Neural progenitor cell (in vitro differentiated cells): Measurements from ENCODE around the gene MT1HL1. TPM values are rescaled to one million over a fixed set of nuclear protein-coding genes. Genes with fewer than 3 reads are reported as not detected.

Experiments used
- DNase-seq: peaks from one replicate; pipeline ENCODE4 v3.0.0-alpha.2; 2016; ENCODE audit warnings: low spot score
- H2AFZ ChIP-seq: fragments of 200-600 bp; sonication (generic); replicated peaks from 2 replicates; pipeline ENCODE4 v1.6.1; 2016; ENCODE audit warnings: antibody characterized with exemption
- H3F3A ChIP-seq: fragments of 200-600 bp; sonication (generic); 2 replicates; pipeline ENCODE4 v1.6.1; 2016; ENCODE audit warnings: antibody characterized with exemption, low read depth
- H3K27ac ChIP-seq: fragments of 200-600 bp; sonication (generic); 2 replicates; pipeline ENCODE4 v1.5.1; 2016; ENCODE audit warnings: mild to moderate bottlenecking
- H3K27me3 ChIP-seq: fragments of 200-600 bp; sonication (generic); 2 replicates; pipeline ENCODE4 v1.6.1; 2016; ENCODE audit warnings: mild to moderate bottlenecking, moderate library complexity
- H3K36me3 ChIP-seq: fragments of 200-600 bp; sonication (generic); 2 replicates; pipeline ENCODE4 v1.5.1; 2016
- H3K4me1 ChIP-seq: fragments of 200-600 bp; sonication (generic); 2 replicates; pipeline ENCODE4 v1.6.1; 2016; ENCODE audit warnings: mixed run types
- H3K4me2 ChIP-seq: fragments of 200-600 bp; sonication (generic); 2 replicates; pipeline ENCODE4 v1.6.1; 2016
- H3K4me3 ChIP-seq: fragments of 200-600 bp; sonication (generic); 2 replicates; pipeline ENCODE4 v1.5.1; 2016
- H3K79me2 ChIP-seq: fragments of 200-600 bp; sonication (generic); 2 replicates; pipeline ENCODE4 v1.6.1; 2016; ENCODE audit warnings: low read depth
- H3K9ac ChIP-seq: fragments of 200-600 bp; sonication (generic); 2 replicates; pipeline ENCODE4 v1.6.1; 2016
- H3K9me3 ChIP-seq: fragments of 200-600 bp; sonication (generic); 2 replicates; pipeline ENCODE4 v1.5.1; 2016; ENCODE audit warnings: low read depth
- H4K20me1 ChIP-seq: fragments of 200-600 bp; sonication (generic); 2 replicates; pipeline ENCODE4 v1.6.1; 2016; ENCODE audit warnings: low read depth
- H3K27ac Mint-ChIP-seq: 3 replicates; pipeline ENCODE4 v1.8.0; 2021; ENCODE audit warnings: mixed read lengths
- H3K27me3 Mint-ChIP-seq: 2 replicates; pipeline ENCODE4 v1.8.0; 2022; ENCODE audit warnings: low read depth, mild to moderate bottlenecking, inconsistent platforms, moderate library complexity, mixed read lengths; ENCODE audit not compliant: insufficient read depth
- H3K36me3 Mint-ChIP-seq: 3 replicates; pipeline ENCODE4 v1.8.0; 2021; ENCODE audit warnings: mixed read lengths
- H3K4me1 Mint-ChIP-seq: 3 replicates; pipeline ENCODE4 v1.8.0; 2021; ENCODE audit warnings: mixed read lengths
- H3K4me3 Mint-ChIP-seq: 3 replicates; pipeline ENCODE4 v1.8.0; 2021; ENCODE audit warnings: mild to moderate bottlenecking, moderate library complexity, mixed read lengths
- H3K9me3 Mint-ChIP-seq: 3 replicates; pipeline ENCODE4 v1.8.0; 2020; ENCODE audit warnings: mixed read lengths
- CTCF ChIP-seq: fragments of 200-600 bp; sonication (generic); IDR thresholded peaks from 2 replicates; pipeline ENCODE4 v1.5.1; 2017; ENCODE audit warnings: antibody characterized with exemption, mild to moderate bottlenecking
- EZH2 ChIP-seq: fragments of 200-600 bp; sonication (generic); IDR thresholded peaks from 2 replicates; pipeline ENCODE4 v1.6.1; 2017; ENCODE audit warnings: antibody characterized with exemption, mild to moderate bottlenecking, moderate library complexity
- EZH2phosphoT487 ChIP-seq: fragments of 200-600 bp; sonication (generic); IDR thresholded peaks from 2 replicates; pipeline ENCODE4 v1.6.1; 2017; ENCODE audit warnings: antibody characterized with exemption
- total RNA-seq: library from RNA; depleted of rRNA; stranded (reverse); fragments of >200 nt; gene quantifications from 2 replicates; pipeline ENCODE4 v1.2.3, GENCODE V29; 2015; ENCODE audit warnings: low replicate concordance

Gene MT1HL1
- total RNA-seq, 1 donor from 2014 or later, result not detected

GRCh38 chr1:237040823-237041222, 36.6 kb upstream of the MT1HL1 start:
- H3K27ac ChIP-seq, result no peak overlapping the region
- peaks cover 16% of the 10 kb centered on the region for H4K20me1 ChIP-seq
- no peaks in the 10 kb centered on the region for H3K9me3 ChIP-seq
- H3K9ac ChIP-seq, result no peak overlapping the region
- no peaks in the 10 kb centered on the region for H3K79me2 ChIP-seq
- Mint-ChIP-seq H3K9me3 (no peaks in the 10 kb centered on the region), H3K4me1 (peaks cover 13% of the 10 kb centered on the region), H3K36me3 (peaks cover 2% of the 10 kb centered on the region), H3K27ac (no peak overlapping the region), H3K27me3 (peaks cover 32% of the 10 kb centered on the region), H3K4me3 (peak overlapping the region; percentile 93)
- no peaks in the 10 kb centered on the region for H3K36me3 ChIP-seq
- peaks cover 10% of the 10 kb centered on the region for H3F3A ChIP-seq
- H2AFZ ChIP-seq, result no peak overlapping the region
- H3K27me3 ChIP-seq, result peaks cover 59% of the 10 kb centered on the region
- TF ChIP-seq EZH2phosphoT487 (no peak), EZH2 (no peak)
- H3K4me2 ChIP-seq, result no peak overlapping the region
- peaks cover 11% of the 10 kb centered on the region for H3K4me1 ChIP-seq
- no peak overlapping the region for H3K4me3 ChIP-seq
- DNase-seq, result no peak

GRCh38 chr1:237038211-237038610, 34.0 kb upstream of the MT1HL1 start:
- H3K9me3 ChIP-seq, result no peaks in the 10 kb centered on the region
- H3K27ac ChIP-seq, result no peak overlapping the region
- H3K9me3 Mint-ChIP-seq, result no peaks in the 10 kb centered on the region
- no peak overlapping the region for H2AFZ ChIP-seq
- no peak for DNase-seq
- H3K27me3 Mint-ChIP-seq, result peaks cover 11% of the 10 kb centered on the region
- H3K27me3 ChIP-seq, result peaks cover 38% of the 10 kb centered on the region
- peaks cover 6% of the 10 kb centered on the region for H4K20me1 ChIP-seq
- H3K4me3 Mint-ChIP-seq, result no peak overlapping the region
- peaks cover 2% of the 10 kb centered on the region for H3K36me3 Mint-ChIP-seq
- H3K4me1 ChIP-seq, result peaks cover 3% of the 10 kb centered on the region
- no peak overlapping the region for H3K9ac ChIP-seq
- H3K4me3 ChIP-seq, result no peak overlapping the region
- no peak overlapping the region for H3K27ac Mint-ChIP-seq
- peaks cover 4% of the 10 kb centered on the region for H3K4me1 Mint-ChIP-seq
- no peaks in the 10 kb centered on the region for H3K79me2 ChIP-seq
- TF ChIP-seq EZH2 (no peak), CTCF (no peak), EZH2phosphoT487 (no peak)
- peaks cover 8% of the 10 kb centered on the region for H3F3A ChIP-seq
- H3K36me3 ChIP-seq, result no peaks in the 10 kb centered on the region
- no peak overlapping the region for H3K4me2 ChIP-seq

GRCh38 chr1:237035759-237036158, 31.5 kb upstream of the MT1HL1 start:
- Histone ChIP-seq H3K4me2 (no peak overlapping the region), H3K9ac (no peak overlapping the region), H3K27ac (no peak overlapping the region), H3K4me3 (no peak overlapping the region), H3K36me3 (no peaks in the 10 kb centered on the region), H3K27me3 (peaks cover 36% of the 10 kb centered on the region), H2AFZ (no peak overlapping the region), H4K20me1 (no peaks in the 10 kb centered on the region), H3K9me3 (no peaks in the 10 kb centered on the region), H3F3A (no peaks in the 10 kb centered on the region), H3K79me2 (no peaks in the 10 kb centered on the region), H3K4me1 (peaks cover 5% of the 10 kb centered on the region)
- no peaks in the 10 kb centered on the region for H3K9me3 Mint-ChIP-seq
- TF ChIP-seq CTCF, result no peak
- no peak for TF ChIP-seq EZH2phosphoT487
- TF ChIP-seq EZH2, result no peak
- H3K4me3 Mint-ChIP-seq, result no peak overlapping the region
- peaks cover 7% of the 10 kb centered on the region for H3K4me1 Mint-ChIP-seq
- no peak for DNase-seq
- no peaks in the 10 kb centered on the region for H3K27me3 Mint-ChIP-seq
- H3K27ac Mint-ChIP-seq, result no peak overlapping the region
- no peaks in the 10 kb centered on the region for H3K36me3 Mint-ChIP-seq

GRCh38 chr1:237033804-237034203, 29.6 kb upstream of the MT1HL1 start:
- no peak for TF ChIP-seq EZH2
- no peak overlapping the region for H3K9ac ChIP-seq
- H3K4me2 ChIP-seq, result no peak overlapping the region
- H3K4me1 ChIP-seq, result peaks cover 5% of the 10 kb centered on the region
- H3K4me3 ChIP-seq, result no peak overlapping the region
- H3K27ac ChIP-seq, result no peak overlapping the region
- Mint-ChIP-seq H3K9me3 (no peaks in the 10 kb centered on the region), H3K4me3 (no peak overlapping the region), H3K27me3 (no peaks in the 10 kb centered on the region), H3K27ac (no peak overlapping the region), H3K36me3 (no peaks in the 10 kb centered on the region), H3K4me1 (peaks cover 7% of the 10 kb centered on the region)
- DNase-seq, result no peak
- H3K79me2 ChIP-seq, result no peaks in the 10 kb centered on the region
- no peak overlapping the region for H2AFZ ChIP-seq
- H3K27me3 ChIP-seq, result peaks cover 26% of the 10 kb centered on the region
- H3F3A ChIP-seq, result no peaks in the 10 kb centered on the region
- H3K36me3 ChIP-seq, result no peaks in the 10 kb centered on the region
- no peaks in the 10 kb centered on the region for H3K9me3 ChIP-seq
- no peaks in the 10 kb centered on the region for H4K20me1 ChIP-seq
